ENCODE measurements around the gene TRIM63. TPM values are rescaled to one million over a fixed set of nuclear protein-coding genes. Genes with fewer than 3 reads are reported as not detected.
A peak's percentile ranks its signal among the peaks of the same experiment; 100 is the strongest.

TRIM63 gene
- polyA plus RNA-seq, 1 of the 3 experiments (the other 2 are of a cell fraction) = not detected

DNA sequence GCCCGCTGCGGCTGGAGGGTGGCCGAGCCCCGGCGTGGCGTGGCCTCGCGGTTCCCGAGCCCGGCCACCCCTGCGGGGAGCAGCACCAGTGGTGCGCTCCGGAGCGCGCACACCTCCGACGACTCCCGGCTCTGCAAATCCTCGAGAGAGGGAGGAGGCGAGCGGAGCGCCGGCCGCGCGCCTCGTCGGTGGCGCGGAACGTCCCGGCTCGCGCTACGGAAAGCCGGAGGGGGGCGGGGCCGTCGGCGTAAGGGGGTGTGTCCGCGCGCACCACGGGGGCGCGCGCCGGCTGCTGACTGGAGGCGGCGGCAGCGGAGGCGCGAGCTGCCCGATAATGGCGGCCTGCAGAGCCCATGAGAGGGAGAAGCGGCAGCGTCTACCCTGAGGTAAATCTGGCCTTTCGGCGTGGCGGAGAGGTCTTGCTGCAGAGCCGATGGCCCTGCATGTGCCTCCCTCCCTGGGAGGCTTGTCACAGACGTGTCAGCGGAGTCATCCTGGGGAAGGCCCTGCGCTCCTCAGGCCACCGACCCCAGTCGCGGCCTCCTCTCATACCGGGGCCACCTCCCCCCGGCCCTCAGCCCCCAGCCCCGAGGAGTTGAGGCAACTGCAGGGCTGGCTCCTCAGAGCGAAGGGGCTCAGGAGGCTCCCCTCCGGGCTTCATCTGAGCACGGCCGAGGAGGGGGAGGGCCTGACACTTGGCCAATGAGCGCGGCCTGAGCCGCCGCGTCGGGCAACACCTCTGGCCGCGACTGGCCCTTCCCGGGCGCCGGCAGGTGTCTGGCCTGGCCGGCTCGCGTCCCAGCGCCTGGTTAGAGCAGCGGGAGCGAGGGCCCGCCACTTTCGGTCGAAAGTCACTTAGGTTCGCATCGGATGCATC, 44.3 kb upstream of the TRIM63 start, which contains the start of gene PDIK1L (continued):
- TF ChIP-seq USF1 (IDR thresholded peaks at IDR 0.05; ENCODE audit: borderline replicate concordance, low read depth) = peak; percentile 61
- no peak for TF ChIP-seq ELF1 (IDR thresholded peaks at IDR 0.05)
- no peak for TF ChIP-seq SMC3 (IDR thresholded peaks at IDR 0.05; ENCODE audit: low read depth, low read length)
- TF ChIP-seq SIN3A (IDR thresholded peaks at IDR 0.05; ENCODE audit: borderline replicate concordance, low read depth, low read length) = peak; percentile 64; the same call in 1 of the 2 replicates
- no peak; the same call in 1 of the 2 replicates for TF ChIP-seq IRF3 (IDR thresholded peaks at IDR 0.05; ENCODE audit: low read depth, low read length)
- no peak for TF ChIP-seq GATA2 (CRISPR knock-in tag; IDR thresholded peaks at IDR 0.05)
- no peak for TF ChIP-seq JUND (IDR thresholded peaks at IDR 0.05)
- TF ChIP-seq GABPA (IDR thresholded peaks at IDR 0.05; ENCODE audit: low read depth) = no peak
- peak; percentile 40 for TF ChIP-seq NRF1 (IDR thresholded peaks at IDR 0.05; ENCODE audit: low read depth, low read length)
- no peak for TF ChIP-seq EZH2phosphoT487 (IDR thresholded peaks at IDR 0.05; ENCODE audit: borderline replicate concordance, low read depth)
- peak; percentile 65 for TF ChIP-seq CHD2 (IDR thresholded peaks at IDR 0.05; ENCODE audit: low read length, partially characterized antibody)
- TF ChIP-seq EP300 (IDR thresholded peaks at IDR 0.05; ENCODE audit: borderline replicate concordance in 1 of 2, low read depth in 1 of 2, low read length in 1 of 2) = peak in 1 of 2 experiments; percentile 1; a peak in 1 of 4 replicates
- peak; percentile 91 for TF ChIP-seq YY1 (IDR thresholded peaks at IDR 0.05; ENCODE audit: low read depth)
- TF ChIP-seq, protein P1, sequence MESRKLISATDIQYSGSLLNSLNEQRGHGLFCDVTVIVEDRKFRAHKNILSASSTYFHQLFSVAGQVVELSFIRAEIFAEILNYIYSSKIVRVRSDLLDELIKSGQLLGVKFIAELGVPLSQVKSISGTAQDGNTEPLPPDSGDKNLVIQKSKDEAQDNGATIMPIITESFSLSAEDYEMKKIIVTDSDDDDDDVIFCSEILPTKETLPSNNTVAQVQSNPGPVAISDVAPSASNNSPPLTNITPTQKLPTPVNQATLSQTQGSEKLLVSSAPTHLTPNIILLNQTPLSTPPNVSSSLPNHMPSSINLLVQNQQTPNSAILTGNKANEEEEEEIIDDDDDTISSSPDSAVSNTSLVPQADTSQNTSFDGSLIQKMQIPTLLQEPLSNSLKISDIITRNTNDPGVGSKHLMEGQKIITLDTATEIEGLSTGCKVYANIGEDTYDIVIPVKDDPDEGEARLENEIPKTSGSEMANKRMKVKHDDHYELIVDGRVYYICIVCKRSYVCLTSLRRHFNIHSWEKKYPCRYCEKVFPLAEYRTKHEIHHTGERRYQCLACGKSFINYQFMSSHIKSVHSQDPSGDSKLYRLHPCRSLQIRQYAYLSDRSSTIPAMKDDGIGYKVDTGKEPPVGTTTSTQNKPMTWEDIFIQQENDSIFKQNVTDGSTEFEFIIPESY (IDR thresholded peaks at IDR 0.05; ENCODE audit: borderline replicate concordance, low read depth) = no peak
- TF ChIP-seq, protein P2, sequence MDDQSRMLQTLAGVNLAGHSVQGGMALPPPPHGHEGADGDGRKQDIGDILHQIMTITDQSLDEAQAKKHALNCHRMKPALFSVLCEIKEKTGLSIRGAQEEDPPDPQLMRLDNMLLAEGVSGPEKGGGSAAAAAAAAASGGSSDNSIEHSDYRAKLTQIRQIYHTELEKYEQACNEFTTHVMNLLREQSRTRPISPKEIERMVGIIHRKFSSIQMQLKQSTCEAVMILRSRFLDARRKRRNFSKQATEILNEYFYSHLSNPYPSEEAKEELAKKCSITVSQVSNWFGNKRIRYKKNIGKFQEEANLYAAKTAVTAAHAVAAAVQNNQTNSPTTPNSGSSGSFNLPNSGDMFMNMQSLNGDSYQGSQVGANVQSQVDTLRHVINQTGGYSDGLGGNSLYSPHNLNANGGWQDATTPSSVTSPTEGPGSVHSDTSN (IDR thresholded peaks at IDR 0.05) = no peak
- TF ChIP-seq RAD21 (IDR thresholded peaks at IDR 0.05; ENCODE audit: low read length) = no peak
- peak; percentile 75 for TF ChIP-seq MAX (IDR thresholded peaks at IDR 0.05; ENCODE audit: low read depth)
- no peak for TF ChIP-seq NFIC (IDR thresholded peaks at IDR 0.05; ENCODE audit: borderline replicate concordance)

All from SK-N-SH (cell line).